HG02885 (cell line): ENCODE measurements around the gene TENM3.

Experiments
- ATAC-seq: cut with Tn5 transposase; IDR thresholded peaks from one replicate; pipeline ENCODE4 v1.9.1; 2021; ENCODE audit warnings: mild to moderate bottlenecking; ENCODE audit not compliant: unreplicated experiment, poor library complexity

The TENM3 gene

GRCh38 chr4:182746876-182747275 lies 503.7 kb downstream of the TENM3 start:
- ATAC-seq: no peak

GRCh38 chr4:182748283-182748682 lies 505.1 kb downstream of the TENM3 start:
- ATAC-seq: no peak

- ATAC-seq: no peak
These were observed 505.7 kb downstream of the TENM3 start for GRCh38 chr4:182748949-182749348.

GRCh38 chr4:182749667-182750167 lies 506.5 kb downstream of the TENM3 start:
- ATAC-seq: no peak

- ATAC-seq: no peak
These were observed 509.1 kb downstream of the TENM3 start for GRCh38 chr4:182752158-182752910.

- no peak for ATAC-seq
These were observed 511.7 kb downstream of the TENM3 start for GRCh38 chr4:182754895-182755294.

- ATAC-seq: no peak
These were observed 513.0 kb downstream of the TENM3 start for GRCh38 chr4:182756161-182756690.

- no peak for ATAC-seq
These were observed 515.1 kb downstream of the TENM3 start for GRCh38 chr4:182758273-182758672.

GRCh38 chr4:182760551-182761043 lies 517.4 kb downstream of the TENM3 start:
- no peak for ATAC-seq

GRCh38 chr4:182764137-182764536 lies 520.9 kb downstream of the TENM3 start:
- ATAC-seq: no peak

GRCh38 chr4:182764642-182765041 lies 521.4 kb downstream of the TENM3 start:
- ATAC-seq: no peak

GRCh38 chr4:182765987-182766856 lies 523.0 kb downstream of the TENM3 start:
- no peak for ATAC-seq

GRCh38 chr4:182766857-182767250 lies 523.7 kb downstream of the TENM3 start:
- no peak for ATAC-seq

- ATAC-seq: no peak
These were observed 525.6 kb downstream of the TENM3 start for GRCh38 chr4:182768838-182769237.

GRCh38 chr4:182770259-182770995 lies 527.2 kb downstream of the TENM3 start:
- no peak for ATAC-seq

GRCh38 chr4:182770996-182771514 lies 527.9 kb downstream of the TENM3 start:
- no peak for ATAC-seq

- no peak for ATAC-seq
These were observed 531.9 kb downstream of the TENM3 start for GRCh38 chr4:182775075-182775474.

GRCh38 chr4:182776376-182777105 lies 533.3 kb downstream of the TENM3 start:
- no peak for ATAC-seq

- ATAC-seq: no peak
These were observed 535.2 kb downstream of the TENM3 start for GRCh38 chr4:182778222-182778982.
